DND-41 (cell line): ENCODE data around the gene GCDH.

ENCODE experiments used
- CTCF ChIP-seq: IDR thresholded peaks from 2 replicates; pipeline ENCODE4 v1.5.1; 2012; ENCODE audit warnings: borderline replicate concordance, low read length, moderate library complexity, mild to moderate bottlenecking; ENCODE audit not compliant: poor library complexity, severe bottlenecking; ENCODE audit errors: extremely low read depth
- EZH2 ChIP-seq: IDR thresholded peaks from 3 replicates; pipeline ENCODE4 v1.6.1; 2012; ENCODE audit warnings: borderline replicate concordance, low read depth, mild to moderate bottlenecking, moderate library complexity, low read length, inconsistent platforms; ENCODE audit not compliant: severe bottlenecking

- TF ChIP-seq CTCF (no peak), EZH2 (no peak)
Measured at GRCh38 chr19:12937093-12937926, 46.4 kb downstream of the GCDH start.
